HCT116 (cell line): Measurements from ENCODE around the gene LIN7C.

ENCODE experiments used
- ATF3 ChIP-seq: IDR thresholded peaks from 2 replicates; pipeline ENCODE4 v1.6.1; 2012
- CTCF ChIP-seq, 3 experiments: fragments of 200-600 bp in 1 of 3; sonication (generic) in 1 of 3; IDR thresholded peaks in 2 of 3; conservative IDR thresholded peaks in 1 of 3; 2 replicates each; pipeline ENCODE4 v1.5.1; 2012 to 2017; ENCODE audit warnings: low read depth in 2 of 3, low read length in 2 of 3, antibody characterized with exemption in 1 of 3, borderline replicate concordance in 1 of 3, control low read depth in 1 of 3, mild to moderate bottlenecking in 1 of 3, mixed read lengths in 1 of 3, mixed run types in 1 of 3, moderate library complexity in 1 of 3; ENCODE audit not compliant: insufficient read depth in 1 of 3
- EZH2 ChIP-seq: fragments of 200-600 bp; sonication (generic); IDR thresholded peaks from 2 replicates; pipeline ENCODE4 v1.6.1; 2017; ENCODE audit warnings: antibody characterized with exemption, mixed run types
- MAX ChIP-seq: IDR thresholded peaks from 2 replicates; pipeline ENCODE4 v1.6.1; 2012
- POLR2A ChIP-seq: IDR thresholded peaks from 2 replicates; pipeline ENCODE4 v1.7.0; 2011; ENCODE audit warnings: borderline replicate concordance; ENCODE audit not compliant: insufficient read depth, insufficient read length; ENCODE audit errors: extremely low read depth
- SIN3A ChIP-seq: IDR thresholded peaks from 2 replicates; pipeline ENCODE4 v1.6.1; 2012; ENCODE audit warnings: low read depth
- YY1 ChIP-seq: IDR thresholded peaks from 2 replicates; pipeline ENCODE4 v1.6.1; 2011; ENCODE audit warnings: low read length, low read depth, moderate library complexity, mild to moderate bottlenecking; ENCODE audit not compliant: insufficient replicate concordance; ENCODE audit errors: extremely low read depth

GRCh38 chr11:27471589-27472397 lies 34.8 kb downstream of the LIN7C start:
- TF ChIP-seq EZH2 (no peak), CTCF (IDR thresholded peaks at IDR 0.05 in 2 of 3, conservative IDR thresholded peaks at IDR 0.05 in 1 of 3; ENCODE audit: borderline replicate concordance in 1 of 3, insufficient read depth in 1 of 3, low read depth in 2 of 3, low read length in 2 of 3) (no peak), POLR2A (no peak), MAX (no peak), ATF3 (no peak), SIN3A (no peak), YY1 (no peak)
